GM18517 (cell line): Measurements from ENCODE around the gene FAM177A1.
A peak's percentile ranks its signal among the peaks of the same experiment; 100 is the strongest.
"Not testable (repeated sequence)": the region's sequence is repeated elsewhere in the genome, so short reads cannot be mapped to it uniquely, and the experiment has no call there.

Experiments used
- ATAC-seq: cut with Tn5 transposase; IDR thresholded peaks from one replicate; pipeline ENCODE4 v1.9.1; 2021; ENCODE audit warnings: mild to moderate bottlenecking, moderate library complexity; ENCODE audit not compliant: unreplicated experiment

Gene FAM177A1

GRCh38 chr14:35061113-35061791, 15.2 kb downstream of the FAM177A1 start:
- ATAC-seq = not testable (repeated sequence)

- ATAC-seq = not testable (repeated sequence)
Observed at GRCh38 chr14:35065731-35066130, 19.7 kb downstream of the FAM177A1 start.

- ATAC-seq = no peak
Observed at GRCh38 chr14:35068238-35069012, 22.4 kb downstream of the FAM177A1 start.

- ATAC-seq = no peak
Observed at GRCh38 chr14:35072226-35072625, 26.2 kb downstream of the FAM177A1 start.

GRCh38 chr14:35073486-35073885, 27.4 kb downstream of the FAM177A1 start:
- ATAC-seq = no peak

GRCh38 chr14:35078082-35078481, 32.0 kb downstream of the FAM177A1 start:
- ATAC-seq = no peak

GRCh38 chr14:35079742-35080141, 33.7 kb downstream of the FAM177A1 start:
- ATAC-seq = no peak

- no peak for ATAC-seq
Observed at GRCh38 chr14:35083530-35084150, 37.6 kb downstream of the FAM177A1 start.

- no peak for ATAC-seq
Observed at GRCh38 chr14:35085441-35085840, 39.4 kb downstream of the FAM177A1 start.

GRCh38 chr14:35088514-35088913, 42.4 kb downstream of the FAM177A1 start:
- ATAC-seq = no peak

- ATAC-seq = not testable (repeated sequence)
Observed at GRCh38 chr14:35094645-35095044, 48.6 kb downstream of the FAM177A1 start.

GRCh38 chr14:35107866-35108265, 61.8 kb downstream of the FAM177A1 start:
- ATAC-seq = no peak

- ATAC-seq = no peak
Observed at GRCh38 chr14:35112641-35113040, 66.6 kb downstream of the FAM177A1 start.

- ATAC-seq = no peak
Observed at GRCh38 chr14:35113308-35113950, 67.4 kb downstream of the FAM177A1 start.

- no peak for ATAC-seq
Observed at GRCh38 chr14:35114036-35114435, 68.0 kb downstream of the FAM177A1 start.

GRCh38 chr14:35116242-35116641, 70.2 kb downstream of the FAM177A1 start:
- ATAC-seq = no peak

GRCh38 chr14:35117112-35117511, 71.0 kb downstream of the FAM177A1 start:
- ATAC-seq = no peak

GRCh38 chr14:35121026-35121886, 75.2 kb downstream of the FAM177A1 start:
- no peak for ATAC-seq

GRCh38 chr14:35121887-35122695, 76.0 kb downstream of the FAM177A1 start, which contains the start of the genes PPP2R3C and PRORP:
PPP2R3C (minus strand) TSS chr14:35121990; CDS start chr14:35121959, 31 bp downstream.
PRORP (plus strand) TSS chr14:35122552; CDS start chr14:35123246, 694 bp downstream.
- ATAC-seq = peak; percentile 73
